Neuronal stem cell (in vitro differentiated cells): ENCODE results near the gene IL1RAPL2.

Experiments used
- DNase-seq: peaks from one replicate; pipeline ENCODE4 v3.0.0-alpha.2; 2013; ENCODE audit warnings: low spot score
- H2AFZ ChIP-seq: one replicate; pipeline ENCODE4 v1.6.1; 2013; ENCODE audit warnings: mild to moderate bottlenecking, low read length, inconsistent platforms
- H2AK5ac ChIP-seq: 2 replicates; pipeline ENCODE4 v1.6.1; 2013; ENCODE audit warnings: low read depth, mild to moderate bottlenecking, inconsistent platforms, low read length, moderate library complexity, mixed read lengths
- H2BK120ac ChIP-seq: 2 replicates; pipeline ENCODE4 v1.6.1; 2013; ENCODE audit warnings: low read depth, mild to moderate bottlenecking, inconsistent platforms, low read length, moderate library complexity, mixed read lengths
- H2BK12ac ChIP-seq: one replicate; pipeline ENCODE4 v1.6.1; 2013; ENCODE audit warnings: low read length, inconsistent platforms
- H2BK15ac ChIP-seq: 2 replicates; pipeline ENCODE4 v1.6.1; 2013; ENCODE audit warnings: mild to moderate bottlenecking, low read length, inconsistent platforms, mixed read lengths
- H2BK5ac ChIP-seq: one replicate; pipeline ENCODE4 v1.6.1; 2013; ENCODE audit warnings: inconsistent platforms, mild to moderate bottlenecking, low read length, moderate library complexity
- H3K14ac ChIP-seq: one replicate; pipeline ENCODE4 v1.6.1; 2013; ENCODE audit warnings: low read length, inconsistent platforms
- H3K18ac ChIP-seq: 2 replicates; pipeline ENCODE4 v1.6.1; 2013; ENCODE audit warnings: low read length, inconsistent platforms
- H3K23ac ChIP-seq: 2 replicates; pipeline ENCODE4 v1.6.1; 2013; ENCODE audit warnings: low read depth, mild to moderate bottlenecking, mixed read lengths, low read length, inconsistent platforms; ENCODE audit not compliant: poor library complexity
- H3K27ac ChIP-seq: replicated peaks from 3 replicates; pipeline ENCODE4 v1.5.1; 2013; ENCODE audit warnings: low read length, inconsistent platforms
- H3K27me3 ChIP-seq, 3 experiments: 2 replicates each; pipeline ENCODE4 v1.6.1; 2013; ENCODE audit warnings: low read length in 3 of 3, mild to moderate bottlenecking in 2 of 3, inconsistent platforms in 1 of 3, low read depth in 1 of 3, mixed read lengths in 1 of 3, moderate library complexity in 1 of 3; ENCODE audit not compliant: control insufficient read depth in 3 of 3, insufficient read depth in 3 of 3
- H3K36me3 ChIP-seq, 2 donors: replicated peaks in 1 of 2; 2 replicates each; pipeline ENCODE4 v1.6.1; 2013; ENCODE audit warnings: low read length in 2 of 2; ENCODE audit not compliant: control insufficient read depth in 2 of 2, insufficient read depth in 2 of 2
- H3K4ac ChIP-seq: 2 replicates; pipeline ENCODE4 v1.6.1; 2013; ENCODE audit warnings: inconsistent platforms, mild to moderate bottlenecking, low read length, moderate library complexity
- H3K4me1 ChIP-seq, 2 donors: 1 replicate in 1 of 2; 2 replicates in 1 of 2; pipeline ENCODE4 v1.6.1; 2013; ENCODE audit warnings: low read length in 2 of 2, low read depth in 1 of 2; ENCODE audit not compliant: control insufficient read depth in 2 of 2, insufficient read depth in 1 of 2
- H3K4me2 ChIP-seq: one replicate; pipeline ENCODE4 v1.6.1; 2013; ENCODE audit warnings: mild to moderate bottlenecking, low read length, inconsistent platforms; ENCODE audit not compliant: insufficient read depth, poor library complexity, severe bottlenecking
- H3K4me3 ChIP-seq, 2 donors: 2 replicates each; pipeline ENCODE4 v1.5.1; 2013; ENCODE audit warnings: low read length in 2 of 2, mild to moderate bottlenecking in 2 of 2, inconsistent platforms in 1 of 2, moderate library complexity in 1 of 2
- H3K79me1 ChIP-seq: one replicate; pipeline ENCODE4 v1.6.1; 2013; ENCODE audit warnings: low read depth, mild to moderate bottlenecking, inconsistent platforms, low read length, moderate library complexity
- H3K9ac ChIP-seq: one replicate; pipeline ENCODE4 v1.6.1; 2013; ENCODE audit warnings: mild to moderate bottlenecking, low read depth, low read length, inconsistent platforms; ENCODE audit not compliant: poor library complexity
- H3K9me3 ChIP-seq, 2 donors: replicated peaks in 1 of 2; 2 replicates each; pipeline versions ENCODE3 to v1.6.1; 2013; ENCODE audit warnings: low read length in 2 of 2, mild to moderate bottlenecking in 2 of 2, inconsistent platforms in 1 of 2, low read depth in 1 of 2, mixed read lengths in 1 of 2, moderate library complexity in 1 of 2; ENCODE audit not compliant: control insufficient read depth in 2 of 2, insufficient read depth in 1 of 2
- H4K8ac ChIP-seq: one replicate; pipeline ENCODE4 v1.6.1; 2013; ENCODE audit warnings: low read depth, mild to moderate bottlenecking, inconsistent platforms, low read length, moderate library complexity
- H4K91ac ChIP-seq: one replicate; pipeline ENCODE4 v1.6.1; 2013; ENCODE audit warnings: low read length, low read depth, mild to moderate bottlenecking, inconsistent platforms; ENCODE audit not compliant: poor library complexity
- WGBS, 2 donors: extraction: QIAGEN DNeasy Blood & Tissue Kit; methylation state at CpG; one replicate each; pipeline ENCODE4 v1.1.7; 2013; ENCODE audit warnings: missing lambda C conversion rate in 2 of 2, mixed read lengths in 1 of 2; ENCODE audit not compliant: insufficient read length in 2 of 2, insufficient replicate concordance in 1 of 2; ENCODE audit errors: extremely low coverage in 2 of 2; 5-methylcytosine and 5-hydroxymethylcytosine counted together

IL1RAPL2 gene

DNA sequence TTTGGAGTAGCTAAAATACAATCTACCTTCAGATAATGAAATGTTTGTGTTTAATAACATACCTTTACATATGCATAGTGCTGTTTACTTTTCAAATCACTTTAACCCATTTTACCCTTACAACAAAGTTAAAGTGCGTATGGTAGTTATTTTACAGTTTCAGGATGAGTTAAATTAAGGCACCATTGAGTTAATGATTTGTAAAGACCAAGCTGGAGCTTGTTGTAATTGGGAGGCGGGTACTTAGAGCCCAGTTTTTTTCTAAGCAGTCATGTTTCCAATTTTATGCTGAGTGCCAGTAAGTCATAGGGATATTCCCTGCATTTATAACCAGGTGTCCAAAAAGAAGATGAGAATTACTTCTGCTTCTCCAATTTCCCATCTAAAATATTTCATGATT, 1172.2 kb downstream of the IL1RAPL2 start:
- WGBS, 2 donors = no CpG with 5 or more reads among the region's 2 CpGs
- Histone ChIP-seq H3K27me3 (no peaks in the 10 kb centered on the region), H2AK5ac (no peak overlapping the region), H2AFZ (no peak overlapping the region), H3K4ac (no peak overlapping the region), H4K8ac (no peak overlapping the region), H3K14ac (no peak overlapping the region), H3K27ac (no peak overlapping the region), H2BK15ac (no peak overlapping the region), H2BK5ac (no peak overlapping the region), H3K18ac (no peak overlapping the region), H3K4me1 (no peaks in the 10 kb centered on the region), H3K4me2 (no peak overlapping the region), H2BK12ac (no peak overlapping the region), H4K91ac (no peak overlapping the region), H3K9me3 (no peaks in the 10 kb centered on the region), H3K4me3 (no peak overlapping the region), H3K79me1 (no peaks in the 10 kb centered on the region), H3K23ac (no peak overlapping the region), H3K36me3 (no peaks in the 10 kb centered on the region), H3K9ac (no peak overlapping the region), H2BK120ac (no peak overlapping the region)
- no peak for DNase-seq

DNA sequence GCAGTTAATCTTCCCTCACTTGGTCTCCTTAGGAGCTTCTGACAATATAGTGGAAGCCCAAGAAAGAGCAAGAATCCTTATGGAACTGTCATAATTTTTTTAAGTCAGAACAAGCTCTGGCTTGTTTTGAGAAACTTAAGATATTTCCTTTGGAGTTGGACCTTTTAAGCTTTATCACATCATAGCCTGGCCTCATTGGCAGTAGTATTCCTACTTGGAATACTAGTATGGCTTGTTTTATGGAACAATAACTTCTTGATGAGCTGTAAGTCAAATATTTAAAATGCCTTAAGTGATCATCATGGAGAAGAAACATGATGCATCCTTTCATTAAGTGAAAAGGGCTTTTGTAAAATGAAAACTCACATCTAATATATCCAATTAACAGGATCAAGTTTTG, 1178.3 kb downstream of the IL1RAPL2 start:
- Histone ChIP-seq H3K9ac (no peak overlapping the region), H3K27ac (no peak overlapping the region)
- DNase-seq = no peak

DNA sequence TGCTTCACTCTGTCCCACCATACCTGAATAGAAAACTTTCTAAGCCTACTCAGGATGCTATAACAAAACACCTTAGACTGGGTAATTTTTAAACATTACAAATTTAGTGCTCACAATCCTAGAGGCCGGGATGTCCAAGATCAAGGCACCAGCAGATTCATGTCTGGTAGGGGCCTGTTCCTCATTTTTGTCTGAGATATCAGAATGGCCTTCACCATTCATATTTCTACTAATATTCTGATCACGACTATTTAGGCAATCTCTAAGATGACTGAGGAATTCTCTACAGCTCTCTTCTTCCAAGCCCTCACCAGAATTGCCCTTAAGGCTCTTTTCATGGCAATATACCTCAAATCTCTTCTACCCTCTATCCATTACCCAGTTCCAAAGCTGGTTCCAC, 1178.9 kb downstream of the IL1RAPL2 start:
- Histone ChIP-seq H3K27me3 (no peaks in the 10 kb centered on the region), H2AFZ (no peak overlapping the region), H3K18ac (no peak overlapping the region), H3K79me1 (no peaks in the 10 kb centered on the region), H3K4me1 (no peaks in the 10 kb centered on the region), H3K4me3 (no peak overlapping the region), H3K27ac (no peak overlapping the region), H3K23ac (no peak overlapping the region), H2BK15ac (no peak overlapping the region), H3K9me3 (no peaks in the 10 kb centered on the region), H4K8ac (no peak overlapping the region), H3K9ac (no peak overlapping the region), H3K4ac (no peak overlapping the region), H2AK5ac (no peak overlapping the region), H2BK5ac (no peak overlapping the region), H2BK12ac (no peak overlapping the region), H4K91ac (no peak overlapping the region), H3K36me3 (no peaks in the 10 kb centered on the region), H3K4me2 (no peak overlapping the region), H2BK120ac (no peak overlapping the region), H3K14ac (no peak overlapping the region)
- no peak for DNase-seq
- no CpG with 5 or more reads among the region's 2 CpGs for WGBS, 2 donors

More for the DNA sequence above, 1178.3 kb downstream of the IL1RAPL2 start:
- Histone ChIP-seq H3K18ac (no peak overlapping the region), H3K14ac (no peak overlapping the region), H2AK5ac (no peak overlapping the region), H3K23ac (no peak overlapping the region), H3K36me3 (no peaks in the 10 kb centered on the region), H2BK120ac (no peak overlapping the region), H2BK12ac (no peak overlapping the region), H3K4me2 (no peak overlapping the region), H3K4me1 (no peaks in the 10 kb centered on the region), H4K8ac (no peak overlapping the region), H4K91ac (no peak overlapping the region), H2BK15ac (no peak overlapping the region), H3K27me3 (no peaks in the 10 kb centered on the region), H2AFZ (no peak overlapping the region), H3K4ac (no peak overlapping the region), H3K79me1 (no peaks in the 10 kb centered on the region), H2BK5ac (no peak overlapping the region), H3K9me3 (no peaks in the 10 kb centered on the region), H3K4me3 (no peak overlapping the region)

DNA sequence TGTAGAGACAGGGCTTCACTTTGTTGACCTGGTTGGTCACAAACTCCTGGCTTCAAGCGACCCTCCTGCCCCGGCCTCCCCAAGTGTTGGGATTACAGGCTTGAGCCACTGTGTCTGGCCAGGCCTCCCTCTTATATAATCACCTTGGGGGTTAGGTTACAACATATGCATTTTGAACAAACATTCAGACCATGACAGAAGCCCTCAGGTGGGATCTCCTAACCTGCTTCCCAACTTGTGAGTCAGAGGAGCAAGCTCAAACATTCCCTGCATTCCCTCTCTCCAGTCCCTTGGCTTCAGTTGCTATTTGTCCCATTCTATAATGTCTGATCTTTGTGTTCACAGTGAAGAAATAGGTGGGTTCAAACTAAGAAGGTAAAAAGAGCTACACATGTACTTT, 1179.9 kb downstream of the IL1RAPL2 start:
- no peak overlapping the region for H3K4ac ChIP-seq
- H2AFZ ChIP-seq = no peak overlapping the region
- no peak overlapping the region for H3K4me3 ChIP-seq
- no peak overlapping the region for H3K27ac ChIP-seq
- no peak overlapping the region for H4K8ac ChIP-seq
- no peaks in the 10 kb centered on the region for H3K9me3 ChIP-seq
- no peak overlapping the region for H3K14ac ChIP-seq
- no peaks in the 10 kb centered on the region for H3K36me3 ChIP-seq
- no peak for DNase-seq
- H3K79me1 ChIP-seq = no peaks in the 10 kb centered on the region
- no peak overlapping the region for H2BK120ac ChIP-seq
- no peaks in the 10 kb centered on the region for H3K27me3 ChIP-seq
- no peak overlapping the region for H3K9ac ChIP-seq
- H3K18ac ChIP-seq = no peak overlapping the region
- no peak overlapping the region for H2BK12ac ChIP-seq
- H2BK5ac ChIP-seq = no peak overlapping the region
- no peak overlapping the region for H4K91ac ChIP-seq
- H3K4me2 ChIP-seq = no peak overlapping the region
- H2BK15ac ChIP-seq = no peak overlapping the region
- no peaks in the 10 kb centered on the region for H3K4me1 ChIP-seq
- H2AK5ac ChIP-seq = no peak overlapping the region
- no CpG with 5 or more reads among the region's 2 CpGs for whole genome bisulfite sequencing, 2 donors
- no peak overlapping the region for H3K23ac ChIP-seq
